ENCODE data around the gene OPA3. TPM values are rescaled to one million over a fixed set of nuclear protein-coding genes. Genes with fewer than 3 reads are reported as not detected.

The OPA3 gene
- polyA plus RNA-seq, 1 donor from 2014 or later = 6.0 TPM

DNA sequence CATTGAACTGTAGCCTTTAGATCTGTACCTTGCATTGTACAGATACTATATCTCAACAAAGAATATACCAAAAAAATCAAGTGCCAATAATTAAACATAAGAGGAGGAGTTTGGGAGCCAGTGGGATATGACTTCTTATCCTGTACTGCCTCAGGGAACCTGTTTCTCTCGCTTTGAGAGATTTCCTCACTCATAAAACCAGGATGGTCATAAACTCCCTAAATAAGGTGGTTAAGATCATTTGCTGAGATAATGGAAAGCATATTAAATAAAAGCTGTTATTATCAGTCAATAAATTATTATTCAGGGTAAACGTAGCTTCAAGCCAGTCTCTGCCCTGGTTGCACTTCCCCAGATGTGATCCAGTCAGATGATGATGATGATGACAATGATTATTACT lies 17.0 kb downstream of the OPA3 start:
- Histone ChIP-seq H3K9me2 (ENCODE audit: insufficient read depth, low read length) (no peaks in the 10 kb centered on the region), H4K20me1 (ENCODE audit: insufficient read depth) (no peaks in the 10 kb centered on the region), H2AFZ (ENCODE audit: low read depth, low read length) (no peak overlapping the region), H3K4me2 (ENCODE audit: low read length) (no peak overlapping the region), H3K4me3 (ENCODE audit: low read length) (no peak overlapping the region), H3K27ac (ENCODE audit: low read length) (no peak overlapping the region), H3K27me3 (ENCODE audit: insufficient read depth, low read depth, low read length) (no peaks in the 10 kb centered on the region), H3K9ac (ENCODE audit: low read length) (no peak overlapping the region), H3K79me2 (replicated peaks; ENCODE audit: insufficient read depth, low read length) (no peaks in the 10 kb centered on the region), H3K9me3 (ENCODE audit: low read length) (no peaks in the 10 kb centered on the region), H3K36me3 (ENCODE audit: insufficient read depth, low read length) (no peaks in the 10 kb centered on the region), H3F3A (ENCODE audit: insufficient read depth, low read length, poor library complexity, severe bottlenecking) (no peaks in the 10 kb centered on the region)
- TF ChIP-seq EZH2 (IDR thresholded peaks at IDR 0.05; ENCODE audit: borderline replicate concordance, insufficient read depth, low read length, poor library complexity, severe bottlenecking) = no peak
- TF ChIP-seq, protein P1, sequence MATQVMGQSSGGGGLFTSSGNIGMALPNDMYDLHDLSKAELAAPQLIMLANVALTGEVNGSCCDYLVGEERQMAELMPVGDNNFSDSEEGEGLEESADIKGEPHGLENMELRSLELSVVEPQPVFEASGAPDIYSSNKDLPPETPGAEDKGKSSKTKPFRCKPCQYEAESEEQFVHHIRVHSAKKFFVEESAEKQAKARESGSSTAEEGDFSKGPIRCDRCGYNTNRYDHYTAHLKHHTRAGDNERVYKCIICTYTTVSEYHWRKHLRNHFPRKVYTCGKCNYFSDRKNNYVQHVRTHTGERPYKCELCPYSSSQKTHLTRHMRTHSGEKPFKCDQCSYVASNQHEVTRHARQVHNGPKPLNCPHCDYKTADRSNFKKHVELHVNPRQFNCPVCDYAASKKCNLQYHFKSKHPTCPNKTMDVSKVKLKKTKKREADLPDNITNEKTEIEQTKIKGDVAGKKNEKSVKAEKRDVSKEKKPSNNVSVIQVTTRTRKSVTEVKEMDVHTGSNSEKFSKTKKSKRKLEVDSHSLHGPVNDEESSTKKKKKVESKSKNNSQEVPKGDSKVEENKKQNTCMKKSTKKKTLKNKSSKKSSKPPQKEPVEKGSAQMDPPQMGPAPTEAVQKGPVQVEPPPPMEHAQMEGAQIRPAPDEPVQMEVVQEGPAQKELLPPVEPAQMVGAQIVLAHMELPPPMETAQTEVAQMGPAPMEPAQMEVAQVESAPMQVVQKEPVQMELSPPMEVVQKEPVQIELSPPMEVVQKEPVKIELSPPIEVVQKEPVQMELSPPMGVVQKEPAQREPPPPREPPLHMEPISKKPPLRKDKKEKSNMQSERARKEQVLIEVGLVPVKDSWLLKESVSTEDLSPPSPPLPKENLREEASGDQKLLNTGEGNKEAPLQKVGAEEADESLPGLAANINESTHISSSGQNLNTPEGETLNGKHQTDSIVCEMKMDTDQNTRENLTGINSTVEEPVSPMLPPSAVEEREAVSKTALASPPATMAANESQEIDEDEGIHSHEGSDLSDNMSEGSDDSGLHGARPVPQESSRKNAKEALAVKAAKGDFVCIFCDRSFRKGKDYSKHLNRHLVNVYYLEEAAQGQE (IDR thresholded peaks at IDR 0.05; ENCODE audit: borderline replicate concordance) = no peak
- no peak for TF ChIP-seq POLR2AphosphoS5 (IDR thresholded peaks at IDR 0.05)
- TF ChIP-seq SMC3 (conservative IDR thresholded peaks at IDR 0.05; ENCODE audit: poor library complexity) = no peak
- TF ChIP-seq EP300 (conservative IDR thresholded peaks at IDR 0.05; ENCODE audit: poor library complexity, severe bottlenecking) = no peak
- TF ChIP-seq MXI1 (conservative IDR thresholded peaks at IDR 0.05; ENCODE audit: poor library complexity, severe bottlenecking) = no peak
- TF ChIP-seq, protein P2, sequence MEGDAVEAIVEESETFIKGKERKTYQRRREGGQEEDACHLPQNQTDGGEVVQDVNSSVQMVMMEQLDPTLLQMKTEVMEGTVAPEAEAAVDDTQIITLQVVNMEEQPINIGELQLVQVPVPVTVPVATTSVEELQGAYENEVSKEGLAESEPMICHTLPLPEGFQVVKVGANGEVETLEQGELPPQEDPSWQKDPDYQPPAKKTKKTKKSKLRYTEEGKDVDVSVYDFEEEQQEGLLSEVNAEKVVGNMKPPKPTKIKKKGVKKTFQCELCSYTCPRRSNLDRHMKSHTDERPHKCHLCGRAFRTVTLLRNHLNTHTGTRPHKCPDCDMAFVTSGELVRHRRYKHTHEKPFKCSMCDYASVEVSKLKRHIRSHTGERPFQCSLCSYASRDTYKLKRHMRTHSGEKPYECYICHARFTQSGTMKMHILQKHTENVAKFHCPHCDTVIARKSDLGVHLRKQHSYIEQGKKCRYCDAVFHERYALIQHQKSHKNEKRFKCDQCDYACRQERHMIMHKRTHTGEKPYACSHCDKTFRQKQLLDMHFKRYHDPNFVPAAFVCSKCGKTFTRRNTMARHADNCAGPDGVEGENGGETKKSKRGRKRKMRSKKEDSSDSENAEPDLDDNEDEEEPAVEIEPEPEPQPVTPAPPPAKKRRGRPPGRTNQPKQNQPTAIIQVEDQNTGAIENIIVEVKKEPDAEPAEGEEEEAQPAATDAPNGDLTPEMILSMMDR (IDR thresholded peaks at IDR 0.05; ENCODE audit: poor library complexity, severe bottlenecking) = no peak
- no peak for TF ChIP-seq TAF1 (IDR thresholded peaks at IDR 0.05; ENCODE audit: low read depth)
- TF ChIP-seq RAD21 (conservative IDR thresholded peaks at IDR 0.05) = no peak

DNA sequence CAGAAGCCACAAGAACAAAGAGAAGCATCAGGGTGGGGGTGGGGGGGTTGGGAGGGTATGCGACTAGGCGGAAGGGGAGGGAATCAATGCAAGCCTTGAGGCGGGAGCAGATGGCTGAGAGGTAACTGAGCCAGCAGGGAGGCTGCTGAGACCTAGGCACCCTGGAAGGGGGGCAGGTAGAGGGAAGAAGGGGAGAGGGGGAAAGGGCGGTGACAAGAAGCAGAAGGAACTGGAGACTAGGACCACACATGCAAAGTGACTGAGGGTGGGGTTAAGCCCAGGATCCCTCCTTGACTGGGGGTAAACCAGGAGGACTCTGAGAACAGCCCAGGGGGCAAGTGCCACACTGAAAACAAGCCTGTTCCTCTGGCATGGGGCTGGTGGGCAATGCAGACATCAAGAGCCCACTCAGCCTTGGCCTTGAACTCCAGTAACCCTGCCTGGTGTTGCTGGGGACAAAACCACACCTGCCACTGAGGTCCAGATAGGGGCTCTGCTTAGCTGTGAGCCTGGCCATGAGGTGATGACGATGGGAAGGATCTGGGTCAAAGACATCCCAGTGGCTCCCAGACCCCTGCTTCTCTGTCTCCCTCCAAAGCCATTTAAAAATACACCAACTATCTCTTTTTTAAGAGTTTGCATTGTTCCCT lies 20.3 kb downstream of the OPA3 start:
- Histone ChIP-seq H3K9me2 (ENCODE audit: insufficient read depth, low read length) (no peaks in the 10 kb centered on the region), H3K4me2 (ENCODE audit: low read length) (no peak overlapping the region), H3K79me2 (replicated peaks; ENCODE audit: insufficient read depth, low read length) (no peaks in the 10 kb centered on the region), H3K4me3 (ENCODE audit: low read length) (no peak overlapping the region), H3K27ac (ENCODE audit: low read length) (no peak overlapping the region), H4K20me1 (ENCODE audit: insufficient read depth) (no peaks in the 10 kb centered on the region), H3K9me3 (ENCODE audit: low read length) (no peaks in the 10 kb centered on the region), H3K36me3 (ENCODE audit: insufficient read depth, low read length) (no peaks in the 10 kb centered on the region), H3K9ac (ENCODE audit: low read length) (no peak overlapping the region), H3K27me3 (ENCODE audit: insufficient read depth, low read depth, low read length) (no peaks in the 10 kb centered on the region), H2AFZ (ENCODE audit: low read depth, low read length) (no peak overlapping the region), H3F3A (ENCODE audit: insufficient read depth, low read length, poor library complexity, severe bottlenecking) (no peaks in the 10 kb centered on the region)
- TF ChIP-seq POLR2AphosphoS5 (IDR thresholded peaks at IDR 0.05) = no peak
- no peak for TF ChIP-seq EZH2 (IDR thresholded peaks at IDR 0.05; ENCODE audit: borderline replicate concordance, insufficient read depth, low read length, poor library complexity, severe bottlenecking)
- TF ChIP-seq TAF1 (IDR thresholded peaks at IDR 0.05; ENCODE audit: low read depth) = no peak
- no peak for TF ChIP-seq RAD21 (conservative IDR thresholded peaks at IDR 0.05)
- TF ChIP-seq MXI1 (conservative IDR thresholded peaks at IDR 0.05; ENCODE audit: poor library complexity, severe bottlenecking) = no peak
- TF ChIP-seq EP300 (conservative IDR thresholded peaks at IDR 0.05; ENCODE audit: poor library complexity, severe bottlenecking) = no peak
- TF ChIP-seq, protein P1 (IDR thresholded peaks at IDR 0.05; ENCODE audit: borderline replicate concordance) = no peak
- TF ChIP-seq, protein P2 (IDR thresholded peaks at IDR 0.05; ENCODE audit: poor library complexity, severe bottlenecking) = no peak
- no peak for TF ChIP-seq SMC3 (conservative IDR thresholded peaks at IDR 0.05; ENCODE audit: poor library complexity)

Data from neural cell (in vitro differentiated cells).